Activated CD4-positive, CD25-positive, alpha-beta regulatory T cell treated with anti-CD3 and anti-CD28 coated beads, Interleukin-2, amount 50 U/mL, for 16 hours (primary cell): ENCODE measurements around the gene PAK1.
"Not testable (repeated sequence)": the region's sequence is repeated elsewhere in the genome, so short reads cannot be mapped to it uniquely, and the experiment has no call there.

ENCODE experiments used
- DNase-seq: peaks from one replicate; pipeline ENCODE4 v3.0.0-alpha.2; 2020; ENCODE audit warnings: low read depth, low spot score

PAK1 gene

DNA sequence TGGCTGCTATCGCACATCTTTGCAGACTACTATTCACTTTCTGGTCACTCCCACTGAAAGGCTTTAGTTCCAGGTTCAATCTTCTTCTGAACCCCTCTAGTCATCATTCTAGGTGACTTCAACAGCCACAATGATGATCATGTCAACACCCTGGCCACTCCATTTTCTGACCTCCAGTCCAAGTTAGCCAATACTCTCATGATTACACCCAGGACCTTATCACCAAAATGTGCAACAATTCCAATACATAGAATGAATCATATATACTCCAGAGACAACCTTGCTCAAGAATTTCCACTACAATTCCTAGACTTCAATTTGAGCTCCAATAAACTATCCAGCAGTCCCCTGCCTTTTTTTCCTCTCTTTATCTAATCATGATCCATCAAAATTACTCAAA is 70.7 kb downstream of the PAK1 start:
- DNase-seq: no peak

DNA sequence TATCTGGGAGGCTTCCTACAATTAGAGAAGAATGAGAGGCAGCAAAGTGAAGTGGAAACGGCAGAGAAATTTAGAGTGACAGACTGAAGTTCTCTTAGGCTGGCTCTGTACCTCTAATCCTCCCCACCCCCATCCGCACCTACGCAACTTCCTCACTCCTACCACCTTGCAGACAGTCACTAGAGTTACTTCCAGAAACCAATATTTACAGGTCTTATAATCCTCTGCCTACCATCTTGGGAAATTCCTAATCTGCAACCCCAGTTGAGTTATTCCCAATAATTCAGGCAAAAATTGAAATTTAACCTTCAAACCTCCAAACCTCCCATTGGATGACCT is 71.7 kb downstream of the PAK1 start:
- DNase-seq: no peak

DNA sequence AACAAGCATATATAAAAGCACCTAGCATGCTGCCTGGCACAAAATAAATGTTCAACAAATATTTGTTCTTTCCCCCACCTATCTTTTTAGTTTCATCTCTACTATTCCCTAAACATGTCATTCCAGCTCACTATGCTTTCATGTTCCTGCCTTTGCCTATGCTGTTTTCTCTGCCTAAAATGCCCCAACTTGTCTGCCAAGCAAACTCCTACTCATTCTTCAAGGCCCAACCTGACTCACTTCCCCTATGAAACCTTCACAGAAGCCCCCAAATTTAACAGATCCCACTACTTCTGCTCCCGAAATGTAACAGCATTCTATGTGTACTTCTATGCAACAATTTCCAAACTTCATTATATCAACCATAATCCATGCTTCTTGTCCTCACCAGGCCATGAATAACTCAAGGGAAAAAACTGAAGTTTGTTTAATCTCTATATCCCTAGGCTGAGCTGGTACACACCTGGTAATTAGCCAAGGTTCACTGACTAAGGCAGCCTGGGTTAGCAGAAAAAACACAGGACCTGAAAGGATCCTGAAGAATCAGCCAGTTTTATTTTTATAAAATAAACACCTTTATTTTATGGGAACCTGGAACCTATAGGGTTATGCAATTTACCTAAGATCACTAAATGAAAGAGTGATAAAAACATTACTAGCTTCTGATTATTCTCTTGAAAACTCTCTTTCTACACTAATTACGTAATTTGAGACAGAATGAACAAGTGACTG is 72.2 kb downstream of the PAK1 start:
- DNase-seq: no peak

DNA sequence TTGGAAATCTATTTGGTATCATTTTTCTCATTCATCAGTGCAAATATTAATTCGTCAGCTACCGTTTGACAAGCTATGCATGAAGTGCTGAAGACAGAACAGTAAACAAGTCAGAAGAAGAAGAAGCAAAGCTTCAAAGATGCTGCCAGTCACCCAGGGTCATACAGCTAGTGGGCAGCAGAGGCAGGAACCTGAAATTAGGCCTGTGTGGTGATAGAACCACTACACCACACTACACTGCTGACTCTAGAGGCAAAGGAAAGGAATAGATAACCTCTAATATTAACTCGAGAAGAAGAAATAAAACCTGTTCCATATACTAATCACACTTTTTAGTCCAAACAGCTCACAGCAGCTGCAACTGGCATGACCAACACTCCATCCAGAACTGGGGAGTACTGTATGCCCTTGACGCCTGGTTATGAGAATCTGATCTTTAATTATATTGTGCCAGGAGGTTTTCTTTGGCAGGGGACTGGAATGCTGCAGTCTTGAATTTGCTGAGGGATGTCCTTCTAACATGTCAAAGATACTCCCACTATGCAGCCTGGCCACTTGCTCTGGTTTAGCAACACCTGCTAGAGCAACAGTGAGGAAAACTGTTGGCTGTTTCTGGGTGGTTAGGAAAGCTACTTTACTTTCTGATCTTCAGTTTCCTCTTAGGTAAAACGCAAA is 73.0 kb downstream of the PAK1 start:
- DNase-seq: no peak

DNA sequence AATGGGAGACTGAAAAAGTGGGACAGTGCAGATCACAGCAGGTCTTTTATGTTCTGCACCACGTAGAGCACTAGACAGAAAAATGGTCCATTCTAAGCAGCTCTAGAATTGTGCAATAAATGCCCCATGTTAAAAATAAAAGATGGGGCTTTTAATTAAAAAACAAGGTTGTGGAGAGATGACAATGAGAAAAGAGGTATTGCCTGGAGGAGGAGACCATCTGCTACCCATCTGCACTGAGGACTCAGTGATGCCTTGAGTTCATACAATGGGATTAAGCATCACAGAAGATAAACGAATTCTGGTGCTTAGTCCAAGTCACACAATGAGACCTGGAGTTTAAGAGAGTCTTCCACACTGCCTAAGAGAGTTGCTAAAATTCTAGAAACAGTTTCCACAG is 73.6 kb downstream of the PAK1 start:
- DNase-seq: no peak

DNA sequence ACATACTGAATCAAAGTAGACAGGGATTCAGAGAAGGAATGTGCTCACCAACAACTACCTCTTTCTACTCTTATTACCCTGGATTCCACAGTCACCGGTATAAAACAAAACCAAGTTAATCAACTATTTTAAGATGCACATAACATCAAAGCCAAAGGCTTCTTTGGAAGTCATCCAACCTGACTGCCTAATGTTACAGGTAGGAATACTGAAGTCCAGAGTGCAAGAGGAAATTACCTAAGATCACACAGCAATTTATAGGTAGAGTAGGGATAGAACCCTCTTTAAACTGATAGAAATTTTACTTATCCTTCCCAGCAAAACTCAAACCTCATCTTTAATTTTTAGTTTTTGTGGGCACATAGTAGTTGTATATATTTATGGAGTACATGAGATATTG is 76.3 kb downstream of the PAK1 start:
- no peak for DNase-seq

DNA sequence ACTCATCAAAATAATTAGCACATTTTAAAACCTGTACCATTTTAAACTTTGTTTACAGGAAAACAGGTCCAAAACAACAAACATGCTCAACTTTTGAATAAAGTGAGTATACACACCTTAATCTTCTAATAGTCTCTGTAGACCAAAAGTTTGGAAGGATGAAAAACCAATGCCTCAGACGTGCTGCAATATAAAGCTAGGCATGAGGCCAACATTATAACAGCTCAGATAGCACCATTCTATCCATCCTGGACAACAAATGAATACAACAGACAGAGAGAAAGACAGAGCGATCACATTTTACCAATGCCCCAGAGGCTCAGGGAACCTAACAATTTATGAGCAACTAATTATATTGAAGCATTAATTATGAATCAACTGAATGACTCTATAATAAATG is 77.0 kb downstream of the PAK1 start:
- DNase-seq: no peak

DNA sequence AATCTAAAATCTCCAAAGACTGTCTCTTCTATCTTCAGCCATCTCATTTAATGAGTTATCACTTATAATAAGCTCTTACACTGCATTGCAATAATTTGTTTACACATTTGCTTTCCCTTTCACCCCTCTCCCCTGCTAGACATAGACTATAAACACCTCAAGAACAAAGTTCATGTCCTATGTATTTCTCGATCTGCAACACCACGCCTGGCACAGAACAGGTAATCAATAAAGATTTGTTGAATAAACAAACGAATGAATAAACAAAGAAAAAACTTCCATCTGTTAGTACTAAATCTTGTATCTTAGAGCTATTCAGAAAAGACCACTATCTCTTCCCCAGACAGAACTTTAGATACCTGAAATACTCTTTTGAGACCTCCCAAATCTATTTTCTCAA is 77.6 kb downstream of the PAK1 start:
- no peak for DNase-seq

DNA sequence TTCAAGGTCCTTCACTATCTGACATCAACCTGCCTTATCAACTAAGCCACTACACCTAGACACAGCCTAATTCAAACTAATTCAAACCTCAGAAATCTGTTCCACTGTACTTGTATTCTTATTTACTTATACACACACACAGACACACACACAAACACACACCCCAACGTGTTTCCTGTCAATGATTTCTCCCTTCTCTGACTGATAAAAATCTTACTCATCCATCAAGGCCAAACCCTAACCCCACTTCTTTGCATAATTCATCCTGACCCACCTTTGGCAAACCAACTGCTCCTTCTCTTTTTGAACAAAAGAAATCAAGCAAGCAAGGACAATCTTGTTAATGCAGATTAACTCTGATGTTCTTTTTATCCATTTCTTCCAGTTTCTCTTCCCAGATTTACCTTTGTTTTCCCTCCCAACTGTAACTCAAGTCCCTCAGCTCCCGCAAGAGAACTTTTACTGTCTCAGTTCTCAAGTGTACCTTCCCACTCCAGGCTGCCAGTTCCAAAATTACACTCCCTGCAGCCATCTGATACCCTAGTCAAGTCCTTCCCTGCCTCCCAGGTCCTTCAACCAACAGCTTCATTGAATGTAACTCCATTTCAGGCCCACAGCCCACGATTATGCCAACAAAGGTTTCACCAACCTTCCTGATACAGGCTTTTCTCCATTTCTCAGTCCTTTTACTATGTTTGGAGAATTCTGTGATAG is 78.3 kb downstream of the PAK1 start:
- no peak for DNase-seq

DNA sequence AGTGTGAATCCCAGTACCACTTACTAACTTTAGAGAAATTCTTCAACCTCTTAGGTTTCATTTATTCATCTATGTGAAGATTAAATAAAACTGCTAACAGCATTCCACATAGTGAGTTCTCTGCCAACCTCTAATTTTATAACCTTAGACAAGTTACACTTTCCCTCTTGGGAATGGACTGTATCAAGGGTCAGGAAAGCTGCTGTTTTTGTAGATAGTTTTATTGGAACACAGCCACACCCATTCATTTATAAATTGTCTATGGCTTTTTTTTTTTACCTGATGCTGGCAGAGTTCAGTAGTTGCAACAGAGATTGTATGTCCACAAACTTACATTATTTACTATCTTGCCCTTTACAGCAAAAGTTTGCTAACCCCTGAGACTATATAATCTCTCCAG is 81.1 kb downstream of the PAK1 start:
- no peak for DNase-seq

DNA sequence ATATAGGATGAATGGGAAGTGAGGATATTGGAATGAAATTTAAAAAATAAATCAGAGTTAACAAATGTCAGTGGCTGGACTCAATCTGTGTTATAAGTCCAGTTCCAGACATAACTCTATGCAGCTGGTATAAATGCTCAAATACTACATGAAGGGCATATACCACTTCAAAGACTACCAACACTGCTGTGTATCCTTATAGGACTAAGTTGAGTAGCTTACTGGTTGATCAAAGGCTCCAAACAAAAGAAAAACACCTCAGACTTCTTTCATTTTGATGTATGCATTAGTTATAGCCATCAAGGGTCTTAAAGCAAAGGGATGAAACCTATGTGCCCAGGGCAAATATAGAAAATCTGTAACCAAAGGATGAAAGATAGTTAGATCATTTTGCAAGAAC is 86.2 kb downstream of the PAK1 start:
- no peak for DNase-seq

DNA sequence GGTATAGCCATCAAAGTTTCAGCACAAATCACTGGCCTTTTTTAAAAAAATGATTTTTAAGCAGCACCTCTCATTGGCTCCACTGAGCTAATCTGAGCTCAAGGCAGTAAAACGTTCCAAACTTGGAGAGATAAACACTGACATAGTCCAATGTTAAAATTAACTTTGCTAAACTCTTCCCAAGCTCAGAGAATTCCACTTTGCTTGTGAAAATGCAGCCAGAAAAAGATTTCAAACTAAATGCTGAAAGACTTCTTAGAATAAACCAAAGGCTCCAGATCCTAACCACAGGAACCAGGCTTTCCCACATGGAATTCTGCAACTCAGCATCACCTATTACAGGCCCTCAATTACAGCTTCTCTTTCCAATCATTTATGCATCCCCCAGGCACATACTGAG is 87.7 kb downstream of the PAK1 start:
- DNase-seq: no peak

DNA sequence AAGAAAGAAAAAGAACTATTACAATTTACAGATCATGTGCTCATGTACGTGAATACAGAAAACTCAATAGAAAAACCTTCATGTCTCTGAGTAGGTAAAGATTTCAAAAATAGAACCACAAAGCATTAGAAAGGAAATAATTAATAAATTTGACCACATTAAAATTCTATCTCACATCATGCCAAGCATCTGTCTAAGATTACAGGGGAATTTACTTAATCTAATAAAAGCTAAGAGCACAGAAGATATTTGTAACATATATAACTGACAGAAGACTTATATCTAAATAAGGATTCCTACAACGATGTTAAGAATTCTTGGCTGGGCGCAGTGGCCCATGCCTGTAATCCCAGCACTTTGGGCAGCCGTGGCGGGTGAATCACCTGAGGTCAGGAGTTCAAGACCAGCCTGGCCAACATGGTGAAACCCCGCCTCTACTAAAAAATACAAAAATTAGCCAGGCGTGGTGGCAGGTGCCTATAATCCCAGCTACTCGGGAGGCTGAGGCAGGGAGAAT is 88.6 kb downstream of the PAK1 start:
- DNase-seq: not testable (repeated sequence)

DNA sequence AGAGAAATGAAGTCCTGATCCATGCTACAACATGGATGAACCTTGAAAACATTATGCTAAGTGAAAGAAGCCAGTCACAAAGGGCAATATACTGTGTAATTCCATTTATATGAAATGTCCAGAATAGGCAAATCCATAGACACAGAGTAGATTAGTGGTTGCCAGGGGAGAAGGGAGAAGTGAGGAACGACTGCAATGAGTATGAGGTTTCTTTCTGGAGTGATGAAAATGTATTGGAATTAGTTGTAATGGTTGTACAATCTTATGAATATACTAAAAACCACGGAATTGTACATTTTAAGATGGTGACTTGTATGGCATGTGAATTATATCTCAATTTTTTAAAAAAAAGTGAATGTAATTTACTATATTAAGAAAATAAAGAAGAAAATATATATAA is 89.3 kb downstream of the PAK1 start:
- no peak for DNase-seq

DNA sequence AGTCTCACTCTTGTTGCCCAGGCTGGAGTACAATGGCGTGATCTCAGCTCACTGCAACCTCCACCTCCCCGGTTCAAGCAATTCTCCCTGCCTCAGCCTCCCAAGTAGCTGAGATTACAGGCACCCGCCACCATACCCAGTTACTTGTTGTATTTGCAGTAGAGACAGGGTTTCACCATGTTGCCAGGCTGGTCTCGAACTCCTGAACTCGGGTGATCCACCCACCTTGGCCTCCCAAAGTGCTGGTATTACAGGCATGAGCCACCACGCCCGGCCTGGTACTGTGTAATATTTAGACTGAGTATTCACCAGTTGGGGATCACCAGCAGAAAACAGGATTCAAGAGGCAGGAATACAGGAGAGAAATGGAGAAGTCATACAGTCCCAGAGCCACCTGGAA is 90.5 kb downstream of the PAK1 start:
- not testable (repeated sequence) for DNase-seq

DNA sequence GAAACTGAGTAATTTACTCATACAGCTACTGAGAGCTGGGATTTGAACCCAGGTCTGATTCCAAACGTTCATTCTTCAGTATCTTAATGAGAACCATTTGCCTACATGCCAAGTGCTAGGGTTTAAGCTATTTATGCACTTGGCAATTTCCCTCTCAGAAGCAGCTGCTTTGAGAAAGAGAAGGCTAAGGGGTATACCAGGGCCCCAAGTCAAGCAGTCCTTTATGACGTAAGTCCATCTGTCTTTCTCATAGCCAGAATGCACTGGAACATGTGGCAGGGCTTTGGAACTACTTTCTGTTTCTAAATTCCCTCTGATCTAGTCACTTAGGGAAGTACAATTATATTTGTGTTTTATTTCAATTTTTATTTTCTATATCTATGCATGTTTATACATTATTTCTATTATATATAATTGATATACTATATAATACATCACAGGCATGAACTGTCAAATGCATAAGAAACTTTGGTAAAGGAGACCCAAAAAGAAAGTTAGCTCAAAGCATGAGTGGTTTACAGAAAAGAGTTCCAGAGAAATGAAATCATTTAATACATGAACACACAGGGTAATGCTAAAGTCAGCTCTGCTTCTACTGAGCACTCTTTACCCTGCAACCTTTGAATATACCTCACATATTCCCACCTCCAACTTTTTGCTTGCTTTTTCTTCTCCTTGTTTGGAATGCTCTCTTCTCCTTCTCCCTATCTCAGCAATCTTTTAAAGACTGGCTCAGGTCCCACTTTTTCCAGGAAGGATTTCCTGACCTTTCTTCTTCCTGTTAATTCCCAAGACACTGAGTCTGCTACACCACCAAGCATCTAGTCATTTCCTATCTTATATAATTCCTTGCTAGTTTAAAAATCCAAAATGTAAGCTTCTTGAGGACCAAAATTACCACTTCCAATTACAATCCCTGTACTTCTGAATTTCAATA is 91.9 kb downstream of the PAK1 start:
- no peak for DNase-seq

DNA sequence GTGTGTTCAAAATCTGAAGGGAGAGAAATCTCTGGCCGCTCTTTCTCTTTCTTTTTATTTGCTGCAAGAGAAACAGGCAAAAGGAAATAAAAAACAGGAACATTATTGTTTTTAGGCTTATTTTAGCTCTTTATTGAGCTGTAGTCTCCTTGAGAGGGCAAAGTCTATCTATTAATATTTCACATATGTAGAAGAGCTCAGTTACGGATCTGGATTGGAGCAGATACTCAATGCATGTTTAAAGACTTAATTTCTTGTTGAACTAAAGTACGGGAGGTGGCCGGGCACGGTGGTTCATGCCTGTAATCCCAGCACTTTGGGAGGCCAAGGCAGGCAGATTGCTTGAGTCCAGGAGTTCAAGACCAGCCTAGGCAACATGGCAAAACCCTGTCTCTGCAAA is 94.0 kb downstream of the PAK1 start:
- DNase-seq: no peak

DNA sequence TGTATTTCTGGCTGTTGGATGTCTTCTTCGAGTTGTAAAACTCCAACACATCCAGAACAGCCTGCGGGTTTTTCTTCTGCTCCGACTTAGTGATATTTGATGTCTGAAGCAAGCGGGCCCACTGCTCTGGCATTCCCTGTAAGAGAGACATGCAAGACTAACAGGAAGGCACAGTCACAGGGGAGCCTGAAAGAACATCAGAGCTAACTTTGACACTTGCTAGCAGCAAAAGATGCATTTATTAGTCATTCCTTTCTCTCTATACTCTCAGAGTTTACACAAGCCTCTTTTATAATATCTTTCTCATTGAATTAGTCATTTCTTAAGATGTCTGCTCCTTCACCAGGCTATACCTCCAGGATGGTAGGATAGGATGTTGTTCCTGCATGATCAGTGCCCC is 94.6 kb downstream of the PAK1 start:
- DNase-seq: no peak

DNA sequence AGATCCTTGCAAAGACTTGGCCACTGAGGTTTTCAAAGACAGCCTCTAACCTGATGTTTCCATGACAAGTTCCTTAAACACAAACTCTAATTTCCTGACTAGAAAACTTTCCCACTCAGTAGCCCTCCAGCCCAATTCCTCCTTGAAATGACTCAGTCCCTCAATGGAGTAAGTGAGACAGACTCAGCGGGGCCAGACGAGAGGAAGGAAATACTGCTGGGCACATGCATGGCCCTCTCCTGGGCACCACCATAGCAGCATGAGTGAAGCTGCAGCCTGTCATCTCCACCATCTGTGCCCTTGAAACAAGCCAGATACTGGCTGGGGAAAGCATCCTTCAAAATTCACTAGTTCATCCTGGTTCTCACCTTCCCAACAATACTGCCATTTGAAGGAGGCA is 96.2 kb downstream of the PAK1 start:
- DNase-seq: no peak

DNA sequence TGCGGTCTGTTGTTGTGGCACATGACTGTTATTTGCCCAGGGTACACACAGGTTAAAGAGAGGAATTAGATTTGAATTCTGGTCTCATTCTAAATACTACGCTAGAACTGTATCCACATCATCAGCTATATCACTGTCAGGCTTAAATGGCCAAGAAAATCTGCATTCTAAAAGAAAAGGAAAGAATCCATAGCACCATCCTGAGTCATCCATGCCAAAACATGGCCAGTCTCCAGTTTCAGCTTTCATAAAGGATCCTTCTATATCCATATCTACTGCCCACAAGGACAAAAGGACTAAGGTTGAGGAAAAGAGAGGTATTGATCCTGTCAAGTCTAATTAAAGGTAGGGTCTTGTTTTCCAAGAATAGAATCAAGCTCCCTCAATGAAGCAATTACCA is 98.8 kb downstream of the PAK1 start:
- DNase-seq: no peak

DNA sequence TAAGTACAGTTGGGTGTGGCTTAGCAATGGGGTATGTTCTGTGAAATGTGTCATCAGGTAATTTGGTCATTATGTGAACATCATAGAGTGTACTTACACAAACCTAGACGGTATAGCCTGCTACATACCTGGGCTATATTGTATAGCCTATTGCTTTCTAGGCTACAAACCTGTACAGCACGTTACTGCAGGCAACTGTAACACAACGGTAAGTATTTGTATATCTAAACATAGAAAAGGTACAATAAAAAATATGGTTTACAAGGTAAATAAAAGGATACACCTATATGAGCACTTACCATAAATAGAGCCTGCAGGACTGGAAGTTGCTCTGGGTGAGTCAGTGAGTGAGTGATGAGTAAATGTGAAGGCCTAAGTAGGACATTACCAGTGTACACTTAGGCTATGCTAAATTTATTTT is 99.3 kb downstream of the PAK1 start:
- DNase-seq: no peak

DNA sequence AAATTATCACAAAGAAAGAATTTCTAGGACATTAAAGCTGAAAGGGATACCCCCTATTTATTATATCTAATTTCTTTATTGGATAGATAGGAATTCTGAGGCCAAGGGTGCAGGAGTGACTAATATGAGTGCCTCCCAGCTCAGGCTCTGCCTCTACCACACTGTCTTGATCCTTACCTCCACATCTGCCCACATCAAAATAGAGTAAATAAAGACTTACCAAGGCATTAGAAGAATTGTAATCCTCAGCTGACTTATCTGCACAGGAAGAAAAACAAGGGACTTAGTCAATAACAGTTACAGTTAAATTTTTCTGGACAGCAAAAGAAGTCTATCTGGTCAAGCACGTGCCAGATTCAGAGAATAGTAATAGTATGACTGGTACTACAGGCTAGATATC is 99.8 kb downstream of the PAK1 start:
- DNase-seq: no peak
